Activated CD8-positive, alpha-beta memory T cell treated with anti-CD3 and anti-CD28 coated beads, Interleukin-2, amount 50 U/mL, for 24 hours (primary cell): ENCODE measurements around the gene MRPS9.

Experiments used
- DNase-seq: peaks from one replicate; pipeline ENCODE4 v3.0.0-alpha.2; 2020; ENCODE audit errors: extremely low read depth

Gene MRPS9

GRCh38 chr2:105118960-105119359 is 81.1 kb downstream of the MRPS9 start:
- no peak for DNase-seq

- DNase-seq = no peak
These were observed 83.6 kb downstream of the MRPS9 start for GRCh38 chr2:105121434-105121833.

- no peak for DNase-seq
These were observed 87.6 kb downstream of the MRPS9 start for GRCh38 chr2:105125428-105125827.

DNA sequence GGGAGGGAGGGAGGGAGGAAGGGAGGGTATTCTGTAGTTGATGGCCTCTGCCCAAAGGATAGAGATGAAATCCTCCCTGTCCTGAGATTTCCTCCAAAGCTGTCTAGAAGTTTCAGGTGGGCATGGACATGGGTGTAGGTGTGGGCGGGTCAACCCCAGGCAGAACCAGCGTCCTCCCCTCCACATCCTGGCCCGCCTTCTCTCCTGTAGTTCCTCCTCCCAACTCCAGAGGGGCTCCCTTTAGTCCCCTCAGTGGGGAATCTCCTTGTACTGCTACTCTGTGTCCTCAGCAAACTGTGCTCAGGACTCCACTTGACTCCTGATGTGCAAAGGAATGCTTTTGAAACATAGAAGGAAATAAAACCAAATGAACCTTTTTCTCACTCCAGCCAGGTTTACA is 88.1 kb downstream of the MRPS9 start:
- DNase-seq = no peak

DNA sequence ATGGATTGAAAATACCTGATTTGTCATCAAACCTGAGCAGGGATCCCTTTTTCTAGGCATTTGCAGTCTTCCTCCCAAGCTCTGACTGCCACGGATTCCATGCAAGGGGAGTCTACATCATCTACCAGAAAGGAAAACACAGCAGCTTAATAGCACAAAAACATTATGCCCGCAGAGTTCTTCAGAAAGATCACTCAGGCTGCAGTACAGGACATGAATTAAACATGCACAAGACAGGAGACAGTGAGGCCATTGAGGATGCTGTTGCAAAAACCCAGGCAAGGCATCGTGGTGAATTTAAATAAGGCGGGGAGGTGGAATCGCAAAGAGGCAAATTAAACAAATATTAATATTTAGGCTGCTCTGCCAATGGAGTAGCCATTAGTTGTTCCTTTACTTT is 88.5 kb downstream of the MRPS9 start:
- no peak for DNase-seq

DNA sequence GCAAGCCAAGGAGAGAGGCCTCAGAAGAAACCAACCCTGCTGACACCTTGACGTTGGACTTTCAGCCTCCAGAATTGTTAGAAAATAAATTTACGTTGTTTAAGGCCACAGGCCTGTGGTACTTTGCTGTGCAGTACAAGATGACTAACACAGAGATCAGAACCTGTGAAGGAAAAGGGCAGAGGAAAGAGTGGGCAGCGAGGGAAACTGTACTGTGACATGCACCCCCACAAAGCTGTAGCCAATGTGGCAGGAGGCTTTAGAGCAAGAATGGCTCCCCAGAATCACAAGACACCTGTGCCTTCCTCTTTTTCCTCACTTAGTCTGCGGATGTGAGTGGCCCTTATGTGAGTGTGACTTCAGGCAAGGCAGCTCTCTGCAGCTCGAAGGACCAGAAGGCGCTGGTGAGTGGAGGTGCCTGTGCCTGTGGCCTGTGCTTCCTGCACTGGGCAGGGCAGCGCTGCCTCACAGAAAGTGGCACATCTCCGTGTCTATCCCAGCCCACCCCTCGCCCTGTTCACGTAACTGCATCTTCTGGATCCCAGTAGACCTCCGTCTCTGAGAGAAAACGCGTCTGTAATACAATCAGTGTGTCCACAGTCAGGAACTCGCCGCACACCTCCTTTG is 89.5 kb downstream of the MRPS9 start:
- no peak for DNase-seq

GRCh38 chr2:105129722-105130232 is 91.9 kb downstream of the MRPS9 start:
- no peak for DNase-seq

DNA sequence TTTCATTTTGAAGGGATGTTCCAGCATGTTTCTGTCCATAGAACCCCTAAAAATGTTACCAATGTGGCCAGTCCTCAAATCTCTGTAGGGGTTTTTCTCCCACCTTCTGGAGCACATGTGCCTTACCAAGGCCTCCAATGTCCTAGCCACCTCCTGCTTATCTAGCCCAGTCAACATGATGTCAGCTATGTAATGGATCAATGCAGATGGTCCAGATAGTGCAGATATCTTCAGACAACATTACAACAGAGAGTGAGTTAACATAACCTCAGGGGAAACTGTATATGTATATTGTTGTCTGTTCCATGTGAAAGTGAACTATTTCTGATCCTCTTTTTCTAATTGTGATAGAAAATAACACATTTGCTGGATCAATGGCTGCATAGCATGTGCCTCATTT is 92.7 kb downstream of the MRPS9 start:
- no peak for DNase-seq

DNA sequence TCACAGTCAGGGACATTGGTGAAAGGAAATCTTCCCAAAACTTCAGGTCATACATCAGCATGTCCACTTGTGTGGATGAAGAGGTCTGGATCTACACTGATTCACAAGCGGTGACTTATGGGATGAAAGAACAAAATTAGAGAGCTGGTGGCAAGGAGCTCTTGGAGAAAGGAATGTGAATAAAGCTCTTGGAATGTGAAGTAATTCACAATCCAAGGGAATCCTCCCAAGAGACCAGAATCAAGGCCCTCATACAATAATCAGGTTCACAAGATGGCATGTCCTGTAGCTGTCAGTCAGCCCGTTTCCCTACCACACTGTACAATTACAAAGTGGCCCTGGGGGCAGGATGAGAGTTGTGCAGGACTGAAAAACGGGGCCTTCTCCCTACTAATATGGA is 96.2 kb downstream of the MRPS9 start:
- no peak for DNase-seq

GRCh38 chr2:105135436-105135835 is 97.6 kb downstream of the MRPS9 start:
- no peak for DNase-seq

DNA sequence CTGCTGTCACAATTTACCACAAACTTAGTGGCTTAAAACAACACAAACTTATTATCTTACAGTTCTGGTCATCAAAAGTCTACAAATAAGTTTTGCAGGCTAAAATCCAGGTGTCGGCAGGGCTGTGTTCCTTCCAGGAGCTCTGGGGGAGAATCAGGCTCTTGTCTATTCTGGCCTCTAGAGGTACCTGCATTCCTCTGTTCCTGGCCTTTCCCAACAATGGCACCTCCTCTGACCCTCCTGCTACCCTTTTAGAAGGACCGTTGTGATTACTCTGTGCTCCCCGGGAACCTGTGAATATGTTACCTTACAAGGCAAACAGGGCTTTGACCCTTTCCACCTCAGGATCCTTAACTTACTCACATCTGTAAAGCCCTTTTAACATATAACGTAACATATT is 98.5 kb downstream of the MRPS9 start:
- DNase-seq = no peak

DNA sequence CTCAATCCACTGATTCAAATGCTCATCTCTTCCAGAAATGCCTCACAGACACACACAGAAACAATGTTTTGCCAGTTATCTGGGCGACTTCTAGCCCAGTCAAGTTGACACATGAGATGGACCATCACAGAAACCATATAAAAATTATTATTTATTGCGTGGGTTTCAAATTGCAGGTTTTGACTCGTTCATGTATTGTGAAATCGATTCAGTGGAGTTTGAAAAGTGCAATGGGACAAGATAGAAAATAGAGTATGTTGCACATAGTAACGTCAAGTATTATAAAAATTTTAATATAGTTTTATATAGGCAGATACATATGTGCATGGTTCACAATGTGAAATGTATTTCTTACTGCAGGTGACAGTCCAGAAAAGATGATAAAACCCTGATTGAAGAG is 100.8 kb downstream of the MRPS9 start:
- no peak for DNase-seq

DNA sequence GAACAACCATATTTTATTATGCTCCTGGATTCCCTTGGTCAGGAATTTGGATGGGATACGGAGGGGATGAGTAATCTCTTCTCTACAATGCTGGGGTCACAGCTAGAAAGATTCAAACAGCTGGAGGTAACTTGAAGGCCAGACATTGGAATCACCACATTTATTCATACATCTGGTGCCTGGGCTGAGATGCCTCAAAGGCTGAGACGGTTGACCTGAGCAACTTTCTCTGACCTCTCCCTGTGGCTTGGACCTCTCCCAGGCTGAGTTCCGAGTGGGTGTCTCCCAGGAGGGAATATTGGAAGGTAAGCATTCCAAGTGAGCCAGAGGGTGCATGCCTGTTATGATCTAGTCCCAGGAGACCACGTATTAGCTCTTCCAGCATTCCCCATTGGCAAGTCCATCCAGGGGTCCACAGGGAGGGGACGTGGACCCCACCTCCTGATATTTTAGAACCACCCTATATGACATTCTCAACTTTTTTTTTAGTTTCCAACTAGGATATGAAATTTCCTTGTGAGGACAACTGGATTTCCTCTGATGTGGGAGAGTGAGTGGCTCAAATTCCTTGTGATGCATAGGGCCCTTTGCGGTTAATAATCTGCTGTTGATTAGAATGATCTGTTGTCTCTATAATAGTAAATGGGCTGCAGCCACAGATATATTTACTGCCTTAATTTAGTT is 101.8 kb downstream of the MRPS9 start:
- DNase-seq = no peak

- DNase-seq = no peak
These were observed 102.3 kb downstream of the MRPS9 start for GRCh38 chr2:105140240-105140568.

GRCh38 chr2:105141099-105141614 is 103.3 kb downstream of the MRPS9 start:
- DNase-seq = no peak

- no peak for DNase-seq
These were observed 104.4 kb downstream of the MRPS9 start for GRCh38 chr2:105142239-105142638.

GRCh38 chr2:105143094-105143466 is 105.2 kb downstream of the MRPS9 start:
- no peak for DNase-seq

GRCh38 chr2:105143467-105144151 is 105.7 kb downstream of the MRPS9 start:
- DNase-seq = no peak

- no peak for DNase-seq
These were observed 106.5 kb downstream of the MRPS9 start for GRCh38 chr2:105144152-105144940.

DNA sequence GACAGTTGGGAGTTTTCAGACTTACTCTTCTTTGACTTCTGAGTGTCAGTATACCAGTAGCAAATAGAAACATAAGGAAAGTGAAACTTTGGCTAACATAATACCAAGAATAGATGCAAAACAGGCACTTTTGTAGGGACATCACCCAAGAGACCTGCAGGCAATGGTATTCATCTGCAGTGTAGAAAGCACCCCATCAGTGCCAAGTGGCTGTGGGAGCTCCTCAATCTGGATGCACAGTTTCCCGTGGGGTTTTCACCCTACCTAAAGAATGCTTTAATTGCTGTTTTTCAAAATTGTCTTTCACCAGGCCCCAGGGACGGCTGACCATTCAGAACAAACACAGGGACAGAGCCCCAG is 107.1 kb downstream of the MRPS9 start:
- no peak for DNase-seq

DNA sequence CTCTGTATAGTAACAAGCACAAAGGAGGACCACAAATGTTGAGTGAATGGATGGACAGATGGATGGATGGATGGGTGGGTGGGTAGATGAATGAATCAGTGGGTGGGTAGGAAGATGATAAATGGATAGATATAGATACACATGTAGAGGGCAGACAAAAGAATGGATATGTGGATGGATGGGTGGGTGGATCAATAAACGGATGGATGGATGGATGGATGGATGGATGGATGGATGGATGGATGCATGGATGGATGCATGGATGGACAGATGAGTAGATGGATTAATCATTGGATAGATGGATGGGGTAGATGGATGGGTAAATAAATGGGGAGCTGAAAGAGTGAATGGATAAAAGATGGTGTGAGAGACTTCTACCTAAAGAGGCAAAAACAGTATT is 111.4 kb downstream of the MRPS9 start:
- DNase-seq = no peak
